Erythroblast (primary cell): Measurements from ENCODE around the gene RNF115.
"Not testable (repeated sequence)": the region's sequence is repeated elsewhere in the genome, so short reads cannot be mapped to it uniquely, and the experiment has no call there.

Source experiments
- GATA1 ChIP-seq: IDR thresholded peaks from 2 replicates; pipeline ENCODE4 v1.6.1; 2011; ENCODE audit warnings: low read depth, mild to moderate bottlenecking, control low read depth, low read length, moderate library complexity
- POLR2A ChIP-seq: IDR thresholded peaks from 2 replicates; pipeline ENCODE4 v1.6.1; 2011; ENCODE audit warnings: mild to moderate bottlenecking, low read length

- TF ChIP-seq POLR2A, GATA1: not testable (repeated sequence)
Observed at GRCh38 chr1:145766926-145767325, 57.0 kb downstream of the RNF115 start.
